ENCODE results near the gene ZNF423. TPM values are rescaled to one million over a fixed set of nuclear protein-coding genes. Genes with fewer than 3 reads are reported as not detected.
A peak's percentile ranks its signal among the peaks of the same experiment; 100 is the strongest.

Gene ZNF423
- total and polyA plus RNA-seq, 2 experiments from 2014 or later: 14.9 to 41.8 TPM

DNA sequence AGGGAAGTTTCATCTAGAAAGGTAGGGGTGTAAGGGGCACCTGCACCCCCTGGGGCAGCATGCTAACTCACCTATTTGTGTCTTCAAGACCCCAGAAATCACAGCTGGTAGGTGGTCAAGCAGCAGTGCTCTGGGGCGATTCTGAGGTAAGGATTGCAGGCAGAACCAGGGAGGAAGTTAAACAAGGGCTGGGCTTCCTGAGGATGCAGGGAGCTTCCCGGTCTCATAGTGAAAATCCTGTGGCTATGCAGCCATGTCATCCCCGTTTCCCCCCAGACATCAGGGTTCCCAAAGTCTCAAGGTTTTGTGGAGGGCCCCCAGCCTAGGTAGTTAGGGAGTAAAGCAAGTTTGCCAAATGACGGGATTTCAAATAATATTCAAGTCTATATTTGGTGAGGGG, 403.8 kb downstream of the ZNF423 start:
- Mint-ChIP-seq H3K36me3 (ENCODE audit: low read depth) (no peaks in the 10 kb centered on the region), H3K27me3 (ENCODE audit: insufficient read depth, low read depth, poor library complexity) (peaks cover 5% of the 10 kb centered on the region), H3K27ac (no peak overlapping the region), H3K4me1 (peaks cover 21% of the 10 kb centered on the region), H3K4me3 (no peak overlapping the region), H3K9me3 (no peaks in the 10 kb centered on the region)
- H3K4me3 ChIP-seq: no peak overlapping the region
- H3K4me2 ChIP-seq: 0 out of 2 replicates have a peak overlapping the region, but pooled peaks have one; percentile 40
- no peaks in the 10 kb centered on the region for H3F3A ChIP-seq (replicated peaks; ENCODE audit: low read depth)
- no peaks in the 10 kb centered on the region for H4K20me1 ChIP-seq (replicated peaks; ENCODE audit: insufficient read depth)
- H3K36me3 ChIP-seq (ENCODE audit: insufficient read depth): no peaks in the 10 kb centered on the region
- peaks cover 14% of the 10 kb centered on the region; the same call in 1 of the 2 replicates for H3K4me1 ChIP-seq (ENCODE audit: insufficient read depth)
- H3K27me3 ChIP-seq (ENCODE audit: insufficient read depth): no peaks in the 10 kb centered on the region
- DNase-seq (ENCODE audit: low spot score) (no peak), ATAC-seq (peak; percentile 50)
- H3K9me2 ChIP-seq (ENCODE audit: insufficient read depth): no peaks in the 10 kb centered on the region
- no peak for TF ChIP-seq CREB1 (CRISPR knock-in tag; IDR thresholded peaks at IDR 0.05; ENCODE audit: low read depth)
- no peak for TF ChIP-seq NANOG (IDR thresholded peaks at IDR 0.05; ENCODE audit: borderline replicate concordance)
- no peak for TF ChIP-seq POLR2AphosphoS5 (IDR thresholded peaks at IDR 0.05; ENCODE audit: low read depth)
- no peak for TF ChIP-seq ZNF331 (CRISPR knock-in tag; IDR thresholded peaks at IDR 0.05; ENCODE audit: low read depth)
- no peak for TF ChIP-seq EZH2 (IDR thresholded peaks at IDR 0.05; ENCODE audit: low read depth, unreplicated experiment)
- no peak for TF ChIP-seq JUNB (IDR thresholded peaks at IDR 0.05; ENCODE audit: unreplicated experiment)
- TF ChIP-seq, protein P1, sequence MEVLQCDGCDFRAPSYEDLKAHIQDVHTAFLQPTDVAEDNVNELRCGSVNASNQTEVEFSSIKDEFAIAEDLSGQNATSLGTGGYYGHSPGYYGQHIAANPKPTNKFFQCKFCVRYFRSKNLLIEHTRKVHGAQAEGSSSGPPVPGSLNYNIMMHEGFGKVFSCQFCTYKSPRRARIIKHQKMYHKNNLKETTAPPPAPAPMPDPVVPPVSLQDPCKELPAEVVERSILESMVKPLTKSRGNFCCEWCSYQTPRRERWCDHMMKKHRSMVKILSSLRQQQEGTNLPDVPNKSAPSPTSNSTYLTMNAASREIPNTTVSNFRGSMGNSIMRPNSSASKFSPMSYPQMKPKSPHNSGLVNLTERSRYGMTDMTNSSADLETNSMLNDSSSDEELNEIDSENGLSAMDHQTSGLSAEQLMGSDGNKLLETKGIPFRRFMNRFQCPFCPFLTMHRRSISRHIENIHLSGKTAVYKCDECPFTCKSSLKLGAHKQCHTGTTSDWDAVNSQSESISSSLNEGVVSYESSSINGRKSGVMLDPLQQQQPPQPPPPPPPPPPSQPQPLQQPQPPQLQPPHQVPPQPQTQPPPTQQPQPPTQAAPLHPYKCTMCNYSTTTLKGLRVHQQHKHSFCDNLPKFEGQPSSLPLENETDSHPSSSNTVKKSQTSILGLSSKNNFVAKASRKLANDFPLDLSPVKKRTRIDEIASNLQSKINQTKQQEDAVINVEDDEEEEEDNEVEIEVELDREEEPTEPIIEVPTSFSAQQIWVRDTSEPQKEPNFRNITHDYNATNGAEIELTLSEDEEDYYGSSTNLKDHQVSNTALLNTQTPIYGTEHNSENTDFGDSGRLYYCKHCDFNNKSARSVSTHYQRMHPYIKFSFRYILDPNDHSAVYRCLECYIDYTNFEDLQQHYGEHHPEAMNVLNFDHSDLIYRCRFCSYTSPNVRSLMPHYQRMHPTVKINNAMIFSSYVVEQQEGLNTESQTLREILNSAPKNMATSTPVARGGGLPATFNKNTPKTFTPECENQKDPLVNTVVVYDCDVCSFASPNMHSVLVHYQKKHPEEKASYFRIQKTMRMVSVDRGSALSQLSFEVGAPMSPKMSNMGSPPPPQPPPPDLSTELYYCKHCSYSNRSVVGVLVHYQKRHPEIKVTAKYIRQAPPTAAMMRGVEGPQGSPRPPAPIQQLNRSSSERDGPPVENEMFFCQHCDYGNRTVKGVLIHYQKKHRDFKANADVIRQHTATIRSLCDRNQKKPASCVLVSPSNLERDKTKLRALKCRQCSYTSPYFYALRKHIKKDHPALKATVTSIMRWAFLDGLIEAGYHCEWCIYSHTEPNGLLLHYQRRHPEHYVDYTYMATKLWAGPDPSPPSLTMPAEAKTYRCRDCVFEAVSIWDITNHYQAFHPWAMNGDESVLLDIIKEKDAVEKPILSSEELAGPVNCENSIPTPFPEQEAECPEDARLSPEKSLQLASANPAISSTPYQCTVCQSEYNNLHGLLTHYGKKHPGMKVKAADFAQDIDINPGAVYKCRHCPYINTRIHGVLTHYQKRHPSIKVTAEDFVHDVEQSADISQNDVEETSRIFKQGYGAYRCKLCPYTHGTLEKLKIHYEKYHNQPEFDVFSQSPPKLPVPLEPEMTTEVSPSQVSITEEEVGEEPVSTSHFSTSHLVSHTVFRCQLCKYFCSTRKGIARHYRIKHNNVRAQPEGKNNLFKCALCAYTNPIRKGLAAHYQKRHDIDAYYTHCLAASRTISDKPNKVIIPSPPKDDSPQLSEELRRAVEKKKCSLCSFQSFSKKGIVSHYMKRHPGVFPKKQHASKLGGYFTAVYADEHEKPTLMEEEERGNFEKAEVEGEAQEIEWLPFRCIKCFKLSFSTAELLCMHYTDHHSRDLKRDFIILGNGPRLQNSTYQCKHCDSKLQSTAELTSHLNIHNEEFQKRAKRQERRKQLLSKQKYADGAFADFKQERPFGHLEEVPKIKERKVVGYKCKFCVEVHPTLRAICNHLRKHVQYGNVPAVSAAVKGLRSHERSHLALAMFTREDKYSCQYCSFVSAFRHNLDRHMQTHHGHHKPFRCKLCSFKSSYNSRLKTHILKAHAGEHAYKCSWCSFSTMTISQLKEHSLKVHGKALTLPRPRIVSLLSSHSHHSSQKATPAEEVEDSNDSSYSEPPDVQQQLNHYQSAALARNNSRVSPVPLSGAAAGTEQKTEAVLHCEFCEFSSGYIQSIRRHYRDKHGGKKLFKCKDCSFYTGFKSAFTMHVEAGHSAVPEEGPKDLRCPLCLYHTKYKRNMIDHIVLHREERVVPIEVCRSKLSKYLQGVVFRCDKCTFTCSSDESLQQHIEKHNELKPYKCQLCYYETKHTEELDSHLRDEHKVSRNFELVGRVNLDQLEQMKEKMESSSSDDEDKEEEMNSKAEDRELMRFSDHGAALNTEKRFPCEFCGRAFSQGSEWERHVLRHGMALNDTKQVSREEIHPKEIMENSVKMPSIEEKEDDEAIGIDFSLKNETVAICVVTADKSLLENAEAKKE (CRISPR knock-in tag; IDR thresholded peaks at IDR 0.05): no peak
- TF ChIP-seq, protein P2, sequence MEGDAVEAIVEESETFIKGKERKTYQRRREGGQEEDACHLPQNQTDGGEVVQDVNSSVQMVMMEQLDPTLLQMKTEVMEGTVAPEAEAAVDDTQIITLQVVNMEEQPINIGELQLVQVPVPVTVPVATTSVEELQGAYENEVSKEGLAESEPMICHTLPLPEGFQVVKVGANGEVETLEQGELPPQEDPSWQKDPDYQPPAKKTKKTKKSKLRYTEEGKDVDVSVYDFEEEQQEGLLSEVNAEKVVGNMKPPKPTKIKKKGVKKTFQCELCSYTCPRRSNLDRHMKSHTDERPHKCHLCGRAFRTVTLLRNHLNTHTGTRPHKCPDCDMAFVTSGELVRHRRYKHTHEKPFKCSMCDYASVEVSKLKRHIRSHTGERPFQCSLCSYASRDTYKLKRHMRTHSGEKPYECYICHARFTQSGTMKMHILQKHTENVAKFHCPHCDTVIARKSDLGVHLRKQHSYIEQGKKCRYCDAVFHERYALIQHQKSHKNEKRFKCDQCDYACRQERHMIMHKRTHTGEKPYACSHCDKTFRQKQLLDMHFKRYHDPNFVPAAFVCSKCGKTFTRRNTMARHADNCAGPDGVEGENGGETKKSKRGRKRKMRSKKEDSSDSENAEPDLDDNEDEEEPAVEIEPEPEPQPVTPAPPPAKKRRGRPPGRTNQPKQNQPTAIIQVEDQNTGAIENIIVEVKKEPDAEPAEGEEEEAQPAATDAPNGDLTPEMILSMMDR (conservative IDR thresholded peaks at IDR 0.05; ENCODE audit: low read depth in 2 of 2): no peak
- no peak for TF ChIP-seq ZNF114 (CRISPR knock-in tag; IDR thresholded peaks at IDR 0.05)
- TF ChIP-seq, protein P3, sequence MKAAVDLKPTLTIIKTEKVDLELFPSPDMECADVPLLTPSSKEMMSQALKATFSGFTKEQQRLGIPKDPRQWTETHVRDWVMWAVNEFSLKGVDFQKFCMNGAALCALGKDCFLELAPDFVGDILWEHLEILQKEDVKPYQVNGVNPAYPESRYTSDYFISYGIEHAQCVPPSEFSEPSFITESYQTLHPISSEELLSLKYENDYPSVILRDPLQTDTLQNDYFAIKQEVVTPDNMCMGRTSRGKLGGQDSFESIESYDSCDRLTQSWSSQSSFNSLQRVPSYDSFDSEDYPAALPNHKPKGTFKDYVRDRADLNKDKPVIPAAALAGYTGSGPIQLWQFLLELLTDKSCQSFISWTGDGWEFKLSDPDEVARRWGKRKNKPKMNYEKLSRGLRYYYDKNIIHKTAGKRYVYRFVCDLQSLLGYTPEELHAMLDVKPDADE (IDR thresholded peaks at IDR 0.05): no peak
- TF ChIP-seq STAT1 (IDR thresholded peaks at IDR 0.05; ENCODE audit: unreplicated experiment): no peak
- TF ChIP-seq, protein P4, sequence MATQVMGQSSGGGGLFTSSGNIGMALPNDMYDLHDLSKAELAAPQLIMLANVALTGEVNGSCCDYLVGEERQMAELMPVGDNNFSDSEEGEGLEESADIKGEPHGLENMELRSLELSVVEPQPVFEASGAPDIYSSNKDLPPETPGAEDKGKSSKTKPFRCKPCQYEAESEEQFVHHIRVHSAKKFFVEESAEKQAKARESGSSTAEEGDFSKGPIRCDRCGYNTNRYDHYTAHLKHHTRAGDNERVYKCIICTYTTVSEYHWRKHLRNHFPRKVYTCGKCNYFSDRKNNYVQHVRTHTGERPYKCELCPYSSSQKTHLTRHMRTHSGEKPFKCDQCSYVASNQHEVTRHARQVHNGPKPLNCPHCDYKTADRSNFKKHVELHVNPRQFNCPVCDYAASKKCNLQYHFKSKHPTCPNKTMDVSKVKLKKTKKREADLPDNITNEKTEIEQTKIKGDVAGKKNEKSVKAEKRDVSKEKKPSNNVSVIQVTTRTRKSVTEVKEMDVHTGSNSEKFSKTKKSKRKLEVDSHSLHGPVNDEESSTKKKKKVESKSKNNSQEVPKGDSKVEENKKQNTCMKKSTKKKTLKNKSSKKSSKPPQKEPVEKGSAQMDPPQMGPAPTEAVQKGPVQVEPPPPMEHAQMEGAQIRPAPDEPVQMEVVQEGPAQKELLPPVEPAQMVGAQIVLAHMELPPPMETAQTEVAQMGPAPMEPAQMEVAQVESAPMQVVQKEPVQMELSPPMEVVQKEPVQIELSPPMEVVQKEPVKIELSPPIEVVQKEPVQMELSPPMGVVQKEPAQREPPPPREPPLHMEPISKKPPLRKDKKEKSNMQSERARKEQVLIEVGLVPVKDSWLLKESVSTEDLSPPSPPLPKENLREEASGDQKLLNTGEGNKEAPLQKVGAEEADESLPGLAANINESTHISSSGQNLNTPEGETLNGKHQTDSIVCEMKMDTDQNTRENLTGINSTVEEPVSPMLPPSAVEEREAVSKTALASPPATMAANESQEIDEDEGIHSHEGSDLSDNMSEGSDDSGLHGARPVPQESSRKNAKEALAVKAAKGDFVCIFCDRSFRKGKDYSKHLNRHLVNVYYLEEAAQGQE (IDR thresholded peaks at IDR 0.05; ENCODE audit: unreplicated experiment): no peak
- no peak for TF ChIP-seq EZH2phosphoT487 (IDR thresholded peaks at IDR 0.05; ENCODE audit: unreplicated experiment)
- peak overlapping the region; percentile 98 for H2AFZ ChIP-seq
- no peak overlapping the region for H3K27ac ChIP-seq (ENCODE audit: low read depth)
- H3K79me2 ChIP-seq (replicated peaks; ENCODE audit: insufficient read depth): no peaks in the 10 kb centered on the region
